Loucy (cell line): ENCODE measurements around the gene PIK3CB.
"Not testable (repeated sequence)": the region's sequence is repeated elsewhere in the genome, so short reads cannot be mapped to it uniquely, and the experiment has no call there.

Experiments
- H2AFZ ChIP-seq: fragments of 200-600 bp; sonication (generic); 2 replicates; pipeline ENCODE4 v1.6.0; 2016; ENCODE audit warnings: antibody characterized with exemption, mild to moderate bottlenecking, low read length, moderate library complexity
- H3F3A ChIP-seq: fragments of 200-600 bp; 2 replicates; pipeline ENCODE4 v1.6.0; 2016; ENCODE audit warnings: antibody characterized with exemption, low read depth, mild to moderate bottlenecking
- H3K27me3 ChIP-seq: fragments of 200-600 bp; sonication (generic); 2 replicates; pipeline ENCODE4 v1.6.1; 2014; ENCODE audit warnings: low read length, mild to moderate bottlenecking; ENCODE audit not compliant: insufficient read depth, poor library complexity, severe bottlenecking
- H3K36me3 ChIP-seq: fragments of 200-600 bp; sonication (generic); 2 replicates; pipeline ENCODE4 v1.6.1; 2016; ENCODE audit warnings: low read length; ENCODE audit not compliant: insufficient read depth
- H3K4me1 ChIP-seq: fragments of 200-600 bp; sonication (generic); 2 replicates; pipeline ENCODE4 v1.5.1; 2014; ENCODE audit warnings: low read length, mild to moderate bottlenecking; ENCODE audit not compliant: insufficient read depth, poor library complexity, severe bottlenecking
- H3K4me2 ChIP-seq: fragments of 200-600 bp; sonication (generic); 2 replicates; pipeline ENCODE4 v1.6.0; 2014; ENCODE audit warnings: antibody characterized with exemption, low read length, low read depth, mild to moderate bottlenecking; ENCODE audit not compliant: poor library complexity, severe bottlenecking
- H3K4me3 ChIP-seq: fragments of 200-600 bp; sonication (generic); 2 replicates; pipeline ENCODE4 v1.5.1; 2014; ENCODE audit warnings: low read length, mild to moderate bottlenecking, mixed read lengths; ENCODE audit not compliant: poor library complexity, severe bottlenecking
- H3K79me2 ChIP-seq: fragments of 200-600 bp; sonication (generic); 2 replicates; pipeline ENCODE4 v1.6.1; 2014; ENCODE audit warnings: low read length; ENCODE audit not compliant: insufficient read depth
- H3K9ac ChIP-seq: fragments of 200-600 bp; sonication (generic); 2 replicates; pipeline ENCODE4 v1.6.0; 2014; ENCODE audit warnings: mild to moderate bottlenecking, low read depth, low read length, moderate library complexity; ENCODE audit not compliant: poor library complexity, severe bottlenecking
- H3K9me2 ChIP-seq: fragments of 200-600 bp; sonication (generic); replicated peaks from 2 replicates; pipeline ENCODE4 v1.6.1; 2016; ENCODE audit warnings: low read depth, low read length, mixed read lengths
- H3K9me3 ChIP-seq: fragments of 200-600 bp; sonication (generic); 2 replicates; pipeline ENCODE4 v1.6.1; 2014; ENCODE audit warnings: mild to moderate bottlenecking, antibody characterized with exemption, low read length, low read depth; ENCODE audit not compliant: insufficient read depth
- H4K20me1 ChIP-seq: fragments of 200-600 bp; sonication (generic); 2 replicates; pipeline ENCODE4 v1.6.0; 2014; ENCODE audit warnings: antibody characterized with exemption, low read length, mild to moderate bottlenecking; ENCODE audit not compliant: insufficient read depth, poor library complexity, severe bottlenecking
- CTCF ChIP-seq: fragments of 200-600 bp; sonication (generic); conservative IDR thresholded peaks from 2 replicates; pipeline ENCODE4 v1.5.1; 2014; ENCODE audit warnings: mild to moderate bottlenecking, antibody characterized with exemption, low read length
- EZH2phosphoT487 ChIP-seq: fragments of 200-600 bp; IDR thresholded peaks from 2 replicates; pipeline ENCODE4 v1.6.1; 2018; ENCODE audit warnings: antibody characterized with exemption, mild to moderate bottlenecking, moderate library complexity, borderline replicate concordance

The PIK3CB gene

GRCh38 chr3:138806376-138807080 is 28.2 kb downstream of the PIK3CB start:
- peaks cover 90% of the 10 kb centered on the region for H3K79me2 ChIP-seq
- no peaks in the 10 kb centered on the region for H3K9me2 ChIP-seq
- no peak overlapping the region for H2AFZ ChIP-seq
- no peak overlapping the region for H3K4me3 ChIP-seq
- H3K4me2 ChIP-seq, result no peak overlapping the region
- H3F3A ChIP-seq, result no peaks in the 10 kb centered on the region
- H3K9ac ChIP-seq, result no peak overlapping the region
- H3K36me3 ChIP-seq, result no peaks in the 10 kb centered on the region; the same call in 1 of the 2 replicates
- TF ChIP-seq EZH2phosphoT487, result no peak
- H3K9me3 ChIP-seq, result no peaks in the 10 kb centered on the region
- no peaks in the 10 kb centered on the region for H3K27me3 ChIP-seq
- H4K20me1 ChIP-seq, result peaks cover 6% of the 10 kb centered on the region
- peaks cover 9% of the 10 kb centered on the region for H3K4me1 ChIP-seq

GRCh38 chr3:138803006-138803653 is 31.6 kb downstream of the PIK3CB start:
- no peaks in the 10 kb centered on the region for H3K4me1 ChIP-seq
- no peaks in the 10 kb centered on the region for H3K9me3 ChIP-seq
- H3F3A ChIP-seq, result no peaks in the 10 kb centered on the region
- H2AFZ ChIP-seq, result no peak overlapping the region
- no peak overlapping the region for H3K4me2 ChIP-seq
- H4K20me1 ChIP-seq, result peaks cover 11% of the 10 kb centered on the region
- TF ChIP-seq EZH2phosphoT487 (no peak), CTCF (no peak)
- no peak overlapping the region for H3K9ac ChIP-seq
- no peaks in the 10 kb centered on the region for H3K27me3 ChIP-seq
- H3K9me2 ChIP-seq, result no peaks in the 10 kb centered on the region
- peaks cover 88% of the 10 kb centered on the region for H3K79me2 ChIP-seq
- H3K4me3 ChIP-seq, result no peak overlapping the region
- H3K36me3 ChIP-seq, result no peaks in the 10 kb centered on the region; the same call in 1 of the 2 replicates

- not testable (repeated sequence) for H3K4me2 ChIP-seq, H3K9me3 ChIP-seq, H3K9me2 ChIP-seq, H3K9ac ChIP-seq, H3K4me3 ChIP-seq, H3K4me1 ChIP-seq, H2AFZ ChIP-seq, H4K20me1 ChIP-seq, H3F3A ChIP-seq, H3K36me3 ChIP-seq, H3K27me3 ChIP-seq
- H3K79me2 ChIP-seq, result peaks cover 86% of the 10 kb centered on the region
These were observed 32.5 kb downstream of the PIK3CB start for GRCh38 chr3:138802223-138802622.

- Histone ChIP-seq H3K4me2 (no peak overlapping the region), H3K9me3 (no peaks in the 10 kb centered on the region), H2AFZ (no peak overlapping the region), H3K4me1 (no peaks in the 10 kb centered on the region), H3K9ac (no peak overlapping the region), H3K4me3 (no peak overlapping the region), H3K9me2 (no peaks in the 10 kb centered on the region), H3K36me3 (no peaks in the 10 kb centered on the region; the same call in 1 of the 2 replicates), H3F3A (no peaks in the 10 kb centered on the region), H3K27me3 (no peaks in the 10 kb centered on the region), H3K79me2 (peaks cover 86% of the 10 kb centered on the region), H4K20me1 (peaks cover 8% of the 10 kb centered on the region)
- TF ChIP-seq CTCF (no peak), EZH2phosphoT487 (no peak)
These were observed 32.9 kb downstream of the PIK3CB start for GRCh38 chr3:138801792-138802191.
